PC-9 (cell line): ENCODE data around the gene TM9SF2. TPM values are rescaled to one million over a fixed set of nuclear protein-coding genes. Genes with fewer than 3 reads are reported as not detected.

ENCODE experiments used
- BruUV-seq: library from RNA; stranded (reverse); fragments of 400-500 nt; replicated peaks from 2 replicates; lab custom pipeline; 2021; lab: Mats Ljungman, UMichigan
- CTCF ChIA-PET: fragments of 300-600 bp; sonication (Branson Sonifier 250); formaldehyde crosslinking; loops from one replicate; lab custom pipeline; 2022; ENCODE audit warnings: antibody characterized with exemption; lab: Charles Lee
- POLR2A ChIA-PET: fragments of 300-600 bp; sonication (Branson Sonifier 250); formaldehyde crosslinking; loops from one replicate; lab custom pipeline; 2022; ENCODE audit warnings: antibody characterized with exemption; ENCODE audit not compliant: unreplicated experiment; lab: Charles Lee
- DNase-seq, 2 experiments: peaks; one replicate each; pipeline versions ENCODE4 v3.0.0 to v3.0.0-alpha.2; 2015 to 2022; ENCODE audit warnings: mixed read lengths in 1 of 2
- H2AFZ ChIP-seq: fragments of 200-600 bp; sonication (generic); 2 replicates; pipeline ENCODE4 v1.8.1; 2017; ENCODE audit warnings: antibody characterized with exemption
- H3F3A ChIP-seq: fragments of 200-600 bp; sonication (generic); 2 replicates; pipeline ENCODE4 v1.8.1; 2017; ENCODE audit warnings: antibody characterized with exemption, mild to moderate bottlenecking, low read depth; ENCODE audit not compliant: insufficient read depth
- H3K27ac ChIP-seq: fragments of 200-600 bp; sonication (generic); 2 replicates; pipeline ENCODE4 v1.6.1; 2016; ENCODE audit warnings: mixed run types
- H3K27me3 ChIP-seq: fragments of 200-600 bp; sonication (generic); 2 replicates; pipeline ENCODE4 v1.6.1; 2016; ENCODE audit warnings: low read depth, mixed run types; ENCODE audit not compliant: insufficient read depth
- H3K36me3 ChIP-seq: fragments of 200-600 bp; sonication (generic); 2 replicates; pipeline ENCODE4 v1.6.1; 2016; ENCODE audit warnings: low read depth, mixed run types
- H3K4me1 ChIP-seq: fragments of 200-600 bp; sonication (generic); replicated peaks from 2 replicates; pipeline ENCODE4 v1.6.1; 2016; ENCODE audit warnings: mixed run types; ENCODE audit not compliant: insufficient read depth
- H3K4me2 ChIP-seq: fragments of 200-600 bp; sonication (generic); 2 replicates; pipeline ENCODE4 v1.6.1; 2017; ENCODE audit warnings: mixed run types
- H3K4me3 ChIP-seq: fragments of 200-600 bp; sonication (generic); 2 replicates; pipeline ENCODE4 v1.6.1; 2016; ENCODE audit warnings: mixed run types
- H3K79me2 ChIP-seq: fragments of 200-600 bp; sonication (generic); 2 replicates; pipeline ENCODE4 v1.6.1; 2017; ENCODE audit warnings: low read depth, mixed run types
- H3K9me2 ChIP-seq: fragments of 200-600 bp; sonication (generic); 2 replicates; pipeline ENCODE4 v1.8.1; 2017; ENCODE audit warnings: mild to moderate bottlenecking; ENCODE audit not compliant: insufficient read depth
- H3K9me3 ChIP-seq: fragments of 200-600 bp; sonication (generic); 2 replicates; pipeline ENCODE4 v1.8.1; 2016; ENCODE audit warnings: low read depth; ENCODE audit not compliant: insufficient read depth
- H4K20me1 ChIP-seq: fragments of 200-600 bp; sonication (generic); 2 replicates; pipeline ENCODE4 v1.8.1; 2017; ENCODE audit not compliant: insufficient read depth
- EZH2 ChIP-seq: fragments of 200-600 bp; sonication (generic); IDR thresholded peaks from 2 replicates; pipeline ENCODE4 v1.8.0; 2017; ENCODE audit warnings: antibody characterized with exemption, low read depth
- intact Hi-C: fragments of 100-400 bp; cut with micrococcal nuclease; formaldehyde crosslinking; loops from one replicate; pipeline ENCODE4 v1.10.0; 2022; ENCODE audit not compliant: unreplicated experiment
- total RNA-seq: library from RNA; stranded (reverse); gene quantifications from 2 replicates; pipeline ENCODE4 v1.2.3, GENCODE V29; 2021
- TF ChIP-seq, protein P1 (sequence below): fragments of 200-600 bp; sonication (generic); conservative IDR thresholded peaks from 2 replicates; pipeline ENCODE4 v1.6.1; 2017; ENCODE audit warnings: mixed run types, antibody characterized with exemption, mild to moderate bottlenecking, moderate library complexity

TM9SF2 gene
- total RNA-seq, 1 experiment from 2014 or later, result 87.0 TPM

- BruUV-seq, result no TSS peak
- no peaks in the 10 kb centered on the region for H3K79me2 ChIP-seq
- DNase-seq, result no peak
- no peaks in the 10 kb centered on the region for H3K9me2 ChIP-seq
- TF ChIP-seq, protein P1, sequence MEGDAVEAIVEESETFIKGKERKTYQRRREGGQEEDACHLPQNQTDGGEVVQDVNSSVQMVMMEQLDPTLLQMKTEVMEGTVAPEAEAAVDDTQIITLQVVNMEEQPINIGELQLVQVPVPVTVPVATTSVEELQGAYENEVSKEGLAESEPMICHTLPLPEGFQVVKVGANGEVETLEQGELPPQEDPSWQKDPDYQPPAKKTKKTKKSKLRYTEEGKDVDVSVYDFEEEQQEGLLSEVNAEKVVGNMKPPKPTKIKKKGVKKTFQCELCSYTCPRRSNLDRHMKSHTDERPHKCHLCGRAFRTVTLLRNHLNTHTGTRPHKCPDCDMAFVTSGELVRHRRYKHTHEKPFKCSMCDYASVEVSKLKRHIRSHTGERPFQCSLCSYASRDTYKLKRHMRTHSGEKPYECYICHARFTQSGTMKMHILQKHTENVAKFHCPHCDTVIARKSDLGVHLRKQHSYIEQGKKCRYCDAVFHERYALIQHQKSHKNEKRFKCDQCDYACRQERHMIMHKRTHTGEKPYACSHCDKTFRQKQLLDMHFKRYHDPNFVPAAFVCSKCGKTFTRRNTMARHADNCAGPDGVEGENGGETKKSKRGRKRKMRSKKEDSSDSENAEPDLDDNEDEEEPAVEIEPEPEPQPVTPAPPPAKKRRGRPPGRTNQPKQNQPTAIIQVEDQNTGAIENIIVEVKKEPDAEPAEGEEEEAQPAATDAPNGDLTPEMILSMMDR, result no peak; the same call in 1 of the 2 replicates
- TF ChIP-seq EZH2, result no peak
- ChIA-PET CTCF (no interaction called here), POLR2A (no interaction called here)
- H3K4me2 ChIP-seq, result no peak overlapping the region
- no peaks in the 10 kb centered on the region for H3K4me1 ChIP-seq
- no peak overlapping the region for H3K4me3 ChIP-seq
- no peaks in the 10 kb centered on the region for H3K27me3 ChIP-seq
- no peaks in the 10 kb centered on the region for H3F3A ChIP-seq
- H3K27ac ChIP-seq, result no peak overlapping the region
- H3K36me3 ChIP-seq, result no peaks in the 10 kb centered on the region
- H2AFZ ChIP-seq, result no peak overlapping the region
- H4K20me1 ChIP-seq, result no peaks in the 10 kb centered on the region
- intact Hi-C loops, result no loop called here
- H3K9me3 ChIP-seq, result no peaks in the 10 kb centered on the region
Measured at GRCh38 chr13:99577934-99578917, 77.0 kb downstream of the TM9SF2 start.

DNA sequence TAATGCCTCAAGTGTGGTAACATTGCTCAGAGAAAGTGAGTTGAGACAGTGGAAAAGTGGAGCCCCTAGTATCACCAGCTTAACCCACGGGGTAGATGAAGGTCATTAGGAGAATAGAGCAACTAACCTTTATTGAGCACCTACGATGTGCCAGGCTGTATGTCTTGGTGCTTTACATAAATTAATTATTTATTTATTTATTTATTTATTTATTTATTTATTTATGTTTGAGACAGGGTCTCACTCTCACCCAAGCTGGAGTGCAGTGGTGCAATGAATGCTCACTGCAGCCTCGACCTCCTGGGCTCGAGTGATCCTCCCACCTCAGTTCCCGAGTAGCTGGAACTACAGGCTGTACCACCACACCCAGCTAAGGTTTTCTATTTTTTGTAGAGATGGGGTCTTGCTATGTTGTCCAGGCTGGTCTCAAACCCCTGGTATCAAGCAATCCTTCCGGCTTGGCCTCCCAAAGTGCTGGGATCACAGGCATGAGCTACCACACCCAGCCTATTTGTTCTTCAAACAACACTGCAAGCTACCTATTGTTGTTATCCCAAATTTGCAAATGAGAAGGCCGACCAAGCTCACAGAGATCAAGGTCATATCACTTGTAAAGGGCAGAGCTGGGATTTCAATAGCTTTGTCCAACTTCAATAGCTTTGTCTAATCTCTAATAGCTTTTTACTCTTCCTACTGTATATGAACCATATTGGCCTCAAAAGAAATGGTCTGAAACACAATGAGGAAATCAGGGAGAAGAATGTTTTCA is 79.4 kb downstream of the TM9SF2 start:
- Histone ChIP-seq H3K9me2 (no peaks in the 10 kb centered on the region), H3K4me3 (no peak overlapping the region), H3K36me3 (no peaks in the 10 kb centered on the region), H2AFZ (no peak overlapping the region), H3K4me2 (no peak overlapping the region), H3K79me2 (no peaks in the 10 kb centered on the region), H3F3A (no peaks in the 10 kb centered on the region), H3K9me3 (no peaks in the 10 kb centered on the region), H3K4me1 (no peaks in the 10 kb centered on the region), H3K27ac (no peak overlapping the region), H4K20me1 (no peaks in the 10 kb centered on the region), H3K27me3 (no peaks in the 10 kb centered on the region)
- no TSS peak for BruUV-seq
- TF ChIP-seq EZH2, result no peak
- TF ChIP-seq, protein P1, result no peak
- no peak for DNase-seq
- ChIA-PET POLR2A (no interaction called here), CTCF (no interaction called here)
- intact Hi-C loops, result no loop called here

- TF ChIP-seq EZH2, result no peak
- TF ChIP-seq, protein P1, result no peak
- no peak overlapping the region for H3K4me2 ChIP-seq
- H3K9me2 ChIP-seq, result no peaks in the 10 kb centered on the region
- H4K20me1 ChIP-seq, result no peaks in the 10 kb centered on the region
- POLR2A ChIA-PET, result no interaction called here
- no peaks in the 10 kb centered on the region for H3K27me3 ChIP-seq
- no peaks in the 10 kb centered on the region for H3F3A ChIP-seq
- H3K79me2 ChIP-seq, result no peaks in the 10 kb centered on the region
- BruUV-seq, result no TSS peak
- H3K9me3 ChIP-seq, result no peaks in the 10 kb centered on the region
- H2AFZ ChIP-seq, result no peak overlapping the region
- no peak overlapping the region for H3K4me3 ChIP-seq
- no peak overlapping the region for H3K27ac ChIP-seq
- no peak for DNase-seq
- CTCF ChIA-PET, result no interaction called here
- no peaks in the 10 kb centered on the region for H3K4me1 ChIP-seq
- H3K36me3 ChIP-seq, result no peaks in the 10 kb centered on the region
- intact Hi-C loops, result no loop called here
Measured at GRCh38 chr13:99582511-99582910, 81.2 kb downstream of the TM9SF2 start.
